ENCODE data around the gene YWHAQ. TPM values are rescaled to one million over a fixed set of nuclear protein-coding genes. Genes with fewer than 3 reads are reported as not detected.

YWHAQ gene
- total and polyA plus RNA-seq, 9 of the 15 experiments (the other 6 are each of a cell fraction or from before 2014, with no cell fraction given): 63.1 to 359 (median 203) TPM

DNA sequence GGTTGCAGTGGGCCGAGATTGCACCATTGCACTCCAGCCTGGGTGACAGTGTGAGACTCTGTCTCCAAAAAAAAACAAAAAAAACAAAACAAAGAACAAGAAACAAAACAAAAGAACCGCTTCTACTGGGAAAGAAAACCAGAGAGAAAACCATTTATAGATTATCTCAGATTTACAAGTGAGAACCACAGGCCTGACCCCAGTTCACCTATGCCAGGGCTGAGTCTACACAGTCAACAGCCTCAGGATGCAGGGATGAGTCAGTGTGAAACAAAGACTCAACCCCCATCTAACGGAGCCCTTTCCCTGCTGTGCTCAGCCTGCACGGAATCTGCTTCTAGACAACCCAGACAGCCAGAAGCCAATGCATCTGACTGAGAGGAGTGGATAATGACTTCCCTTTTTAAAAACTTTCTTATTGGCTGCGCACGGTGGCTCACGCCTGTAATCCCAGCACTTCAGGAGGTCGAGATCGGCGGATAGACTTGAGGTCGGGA, 25.5 kb upstream of the YWHAQ start (continued):
- TF ChIP-seq, protein P1, sequence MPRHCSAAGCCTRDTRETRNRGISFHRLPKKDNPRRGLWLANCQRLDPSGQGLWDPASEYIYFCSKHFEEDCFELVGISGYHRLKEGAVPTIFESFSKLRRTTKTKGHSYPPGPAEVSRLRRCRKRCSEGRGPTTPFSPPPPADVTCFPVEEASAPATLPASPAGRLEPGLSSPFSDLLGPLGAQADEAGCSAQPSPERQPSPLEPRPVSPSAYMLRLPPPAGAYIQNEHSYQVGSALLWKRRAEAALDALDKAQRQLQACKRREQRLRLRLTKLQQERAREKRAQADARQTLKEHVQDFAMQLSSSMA (CRISPR knock-in tag; IDR thresholded peaks at IDR 0.05): no peak
- TF ChIP-seq TEAD4 (IDR thresholded peaks at IDR 0.05; ENCODE audit: low read length): no peak
- TF ChIP-seq TEAD4 (CRISPR knock-in tag; IDR thresholded peaks at IDR 0.05; ENCODE audit: borderline replicate concordance): no peak
- no peak for TF ChIP-seq SRF (CRISPR knock-in tag; IDR thresholded peaks at IDR 0.05)
- TF ChIP-seq GATA2 (CRISPR knock-in tag; IDR thresholded peaks at IDR 0.05): 0 out of 2 replicates have a peak, but pooled peaks have one; percentile 17
- peak; percentile 56; the same call in 1 of the 2 replicates for TF ChIP-seq ARID1B (IDR thresholded peaks at IDR 0.05)
- no peak for TF ChIP-seq BHLHE40 (IDR thresholded peaks at IDR 0.05; ENCODE audit: low read length)
- TF ChIP-seq PCBP1 (IDR thresholded peaks at IDR 0.05; ENCODE audit: low read depth, low read length, poor library complexity, severe bottlenecking): no peak
- TF ChIP-seq SMAD4 (CRISPR knock-in tag; conservative IDR thresholded peaks at IDR 0.05): no peak
- no peak for TF ChIP-seq POLR2AphosphoS2 (IDR thresholded peaks at IDR 0.05; ENCODE audit: low read length)
- 0 out of 4 replicates have a peak, but pooled peaks of 1 of the 2 experiments have one; percentile 46 for TF ChIP-seq HDAC1 (IDR thresholded peaks at IDR 0.05)
- TF ChIP-seq, protein P2, sequence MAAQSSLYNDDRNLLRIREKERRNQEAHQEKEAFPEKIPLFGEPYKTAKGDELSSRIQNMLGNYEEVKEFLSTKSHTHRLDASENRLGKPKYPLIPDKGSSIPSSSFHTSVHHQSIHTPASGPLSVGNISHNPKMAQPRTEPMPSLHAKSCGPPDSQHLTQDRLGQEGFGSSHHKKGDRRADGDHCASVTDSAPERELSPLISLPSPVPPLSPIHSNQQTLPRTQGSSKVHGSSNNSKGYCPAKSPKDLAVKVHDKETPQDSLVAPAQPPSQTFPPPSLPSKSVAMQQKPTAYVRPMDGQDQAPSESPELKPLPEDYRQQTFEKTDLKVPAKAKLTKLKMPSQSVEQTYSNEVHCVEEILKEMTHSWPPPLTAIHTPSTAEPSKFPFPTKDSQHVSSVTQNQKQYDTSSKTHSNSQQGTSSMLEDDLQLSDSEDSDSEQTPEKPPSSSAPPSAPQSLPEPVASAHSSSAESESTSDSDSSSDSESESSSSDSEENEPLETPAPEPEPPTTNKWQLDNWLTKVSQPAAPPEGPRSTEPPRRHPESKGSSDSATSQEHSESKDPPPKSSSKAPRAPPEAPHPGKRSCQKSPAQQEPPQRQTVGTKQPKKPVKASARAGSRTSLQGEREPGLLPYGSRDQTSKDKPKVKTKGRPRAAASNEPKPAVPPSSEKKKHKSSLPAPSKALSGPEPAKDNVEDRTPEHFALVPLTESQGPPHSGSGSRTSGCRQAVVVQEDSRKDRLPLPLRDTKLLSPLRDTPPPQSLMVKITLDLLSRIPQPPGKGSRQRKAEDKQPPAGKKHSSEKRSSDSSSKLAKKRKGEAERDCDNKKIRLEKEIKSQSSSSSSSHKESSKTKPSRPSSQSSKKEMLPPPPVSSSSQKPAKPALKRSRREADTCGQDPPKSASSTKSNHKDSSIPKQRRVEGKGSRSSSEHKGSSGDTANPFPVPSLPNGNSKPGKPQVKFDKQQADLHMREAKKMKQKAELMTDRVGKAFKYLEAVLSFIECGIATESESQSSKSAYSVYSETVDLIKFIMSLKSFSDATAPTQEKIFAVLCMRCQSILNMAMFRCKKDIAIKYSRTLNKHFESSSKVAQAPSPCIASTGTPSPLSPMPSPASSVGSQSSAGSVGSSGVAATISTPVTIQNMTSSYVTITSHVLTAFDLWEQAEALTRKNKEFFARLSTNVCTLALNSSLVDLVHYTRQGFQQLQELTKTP (IDR thresholded peaks at IDR 0.05; ENCODE audit: low read depth in 1 of 2, partially characterized antibody in 2 of 2): no peak
- TF ChIP-seq KDM4B (IDR thresholded peaks at IDR 0.05; ENCODE audit: borderline replicate concordance in 2 of 2, low read depth in 1 of 2): no peak
- TF ChIP-seq NCOA4 (IDR thresholded peaks at IDR 0.05; ENCODE audit: partially characterized antibody): no peak
- no peak for TF ChIP-seq ZNF699 (CRISPR knock-in tag; IDR thresholded peaks at IDR 0.05; ENCODE audit: insufficient replicate concordance)
- no peak for TF ChIP-seq DACH1 (IDR thresholded peaks at IDR 0.05; ENCODE audit: partially characterized antibody)
- no peak for TF ChIP-seq RB1 (IDR thresholded peaks at IDR 0.05; ENCODE audit: low read depth)
- no peak for TF ChIP-seq ZNF239 (CRISPR knock-in tag; IDR thresholded peaks at IDR 0.05)
- no peak for TF ChIP-seq ETV5 (CRISPR knock-in tag; IDR thresholded peaks at IDR 0.05; ENCODE audit: low read depth)
- TF ChIP-seq RHOXF2B (CRISPR knock-in tag; conservative IDR thresholded peaks at IDR 0.05): no peak
- no peak for TF ChIP-seq ZNF696 (CRISPR knock-in tag; conservative IDR thresholded peaks at IDR 0.05)
- peak; percentile 68 for TF ChIP-seq SMARCE1 (IDR thresholded peaks at IDR 0.05)
- TF ChIP-seq GATAD2B (IDR thresholded peaks at IDR 0.05; ENCODE audit: borderline replicate concordance): no peak
- TF ChIP-seq, protein P3, sequence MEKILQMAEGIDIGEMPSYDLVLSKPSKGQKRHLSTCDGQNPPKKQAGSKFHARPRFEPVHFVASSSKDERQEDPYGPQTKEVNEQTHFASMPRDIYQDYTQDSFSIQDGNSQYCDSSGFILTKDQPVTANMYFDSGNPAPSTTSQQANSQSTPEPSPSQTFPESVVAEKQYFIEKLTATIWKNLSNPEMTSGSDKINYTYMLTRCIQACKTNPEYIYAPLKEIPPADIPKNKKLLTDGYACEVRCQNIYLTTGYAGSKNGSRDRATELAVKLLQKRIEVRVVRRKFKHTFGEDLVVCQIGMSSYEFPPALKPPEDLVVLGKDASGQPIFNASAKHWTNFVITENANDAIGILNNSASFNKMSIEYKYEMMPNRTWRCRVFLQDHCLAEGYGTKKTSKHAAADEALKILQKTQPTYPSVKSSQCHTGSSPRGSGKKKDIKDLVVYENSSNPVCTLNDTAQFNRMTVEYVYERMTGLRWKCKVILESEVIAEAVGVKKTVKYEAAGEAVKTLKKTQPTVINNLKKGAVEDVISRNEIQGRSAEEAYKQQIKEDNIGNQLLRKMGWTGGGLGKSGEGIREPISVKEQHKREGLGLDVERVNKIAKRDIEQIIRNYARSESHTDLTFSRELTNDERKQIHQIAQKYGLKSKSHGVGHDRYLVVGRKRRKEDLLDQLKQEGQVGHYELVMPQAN (IDR thresholded peaks at IDR 0.05; ENCODE audit: borderline replicate concordance): no peak
- no peak for TF ChIP-seq FOS (IDR thresholded peaks at IDR 0.05; ENCODE audit: extremely low read depth, insufficient read length)

Measured in K562 (cell line).